HepG2 (cell line): ENCODE measurements around the gene SNF8. TPM values are rescaled to one million over a fixed set of nuclear protein-coding genes. Genes with fewer than 3 reads are reported as not detected.
A peak's percentile ranks its signal among the peaks of the same experiment; 100 is the strongest.

Experiments used
- NCOR1 ChIP-seq: fragments of 200-600 bp; sonication (generic); IDR thresholded peaks from 2 replicates; pipeline ENCODE4 v1.7.0; 2017; ENCODE audit warnings: antibody characterized with exemption, low read length, borderline replicate concordance
- ZBTB40 ChIP-seq, 2 experiments: fragments of 450-650 bp in 1 of 2; sonication (generic) in 1 of 2; formaldehyde crosslinking in 1 of 2; IDR thresholded peaks; 2 replicates each; pipeline versions ENCODE4 v1.6.1 to v1.8.0; 2016 to 2022; ENCODE audit warnings: antibody characterized with exemption in 1 of 2, mild to moderate bottlenecking in 1 of 2, missing genetic modification reagents in 1 of 2
- polyA plus RNA-seq, 8 experiments: library from polyadenylated mRNA; depleted of rRNA in 3 of 8; stranded (reverse) in 7 of 8; unstranded in 1 of 8; fragments of >200 nt; fragmentation: Illumina TruSeq in 4 of 8; extraction: Trizol in 4 of 8; gene quantifications; 2 replicates each; pipeline versions ENCODE4 v1.2.1 to v1.2.3, GENCODE V29; 2011 to 2016; ENCODE audit warnings: low read depth in 4 of 8, missing spikeins in 1 of 8, mixed read lengths in 1 of 8; ENCODE audit not compliant: insufficient read depth in 1 of 8
- total RNA-seq, 5 experiments: library from RNA; depleted of rRNA; stranded (reverse); fragments of >200 nt; fragmentation: Illumina TruSeq; extraction: Trizol; gene quantifications; 2 replicates each; pipeline ENCODE4 v1.2.3, GENCODE V29; 2016; ENCODE audit warnings: low read depth in 1 of 5
- TF ChIP-seq, protein P1 (sequence below): sonication (generic); formaldehyde crosslinking; IDR thresholded peaks from 2 replicates; pipeline ENCODE4 v1.4.0; 2020; ENCODE audit warnings: mild to moderate bottlenecking, missing genetic modification reagents

The SNF8 gene
- total and polyA plus RNA-seq, 2 of the 13 experiments (the other 11 are each of a cell fraction or from before 2014, with no cell fraction given) = 114 to 153 TPM

GRCh38 chr17:48944515-48945260 is at the start of gene SNF8 (continued):
- peak; percentile 77 for TF ChIP-seq ZBTB40 (IDR thresholded peaks at IDR 0.05)
- TF ChIP-seq ZBTB40 (CRISPR knock-in tag; IDR thresholded peaks at IDR 0.05) = peak; percentile 92
- 0 out of 2 replicates have a peak, but pooled peaks have one; percentile 9 for TF ChIP-seq NCOR1
- TF ChIP-seq, protein P1, sequence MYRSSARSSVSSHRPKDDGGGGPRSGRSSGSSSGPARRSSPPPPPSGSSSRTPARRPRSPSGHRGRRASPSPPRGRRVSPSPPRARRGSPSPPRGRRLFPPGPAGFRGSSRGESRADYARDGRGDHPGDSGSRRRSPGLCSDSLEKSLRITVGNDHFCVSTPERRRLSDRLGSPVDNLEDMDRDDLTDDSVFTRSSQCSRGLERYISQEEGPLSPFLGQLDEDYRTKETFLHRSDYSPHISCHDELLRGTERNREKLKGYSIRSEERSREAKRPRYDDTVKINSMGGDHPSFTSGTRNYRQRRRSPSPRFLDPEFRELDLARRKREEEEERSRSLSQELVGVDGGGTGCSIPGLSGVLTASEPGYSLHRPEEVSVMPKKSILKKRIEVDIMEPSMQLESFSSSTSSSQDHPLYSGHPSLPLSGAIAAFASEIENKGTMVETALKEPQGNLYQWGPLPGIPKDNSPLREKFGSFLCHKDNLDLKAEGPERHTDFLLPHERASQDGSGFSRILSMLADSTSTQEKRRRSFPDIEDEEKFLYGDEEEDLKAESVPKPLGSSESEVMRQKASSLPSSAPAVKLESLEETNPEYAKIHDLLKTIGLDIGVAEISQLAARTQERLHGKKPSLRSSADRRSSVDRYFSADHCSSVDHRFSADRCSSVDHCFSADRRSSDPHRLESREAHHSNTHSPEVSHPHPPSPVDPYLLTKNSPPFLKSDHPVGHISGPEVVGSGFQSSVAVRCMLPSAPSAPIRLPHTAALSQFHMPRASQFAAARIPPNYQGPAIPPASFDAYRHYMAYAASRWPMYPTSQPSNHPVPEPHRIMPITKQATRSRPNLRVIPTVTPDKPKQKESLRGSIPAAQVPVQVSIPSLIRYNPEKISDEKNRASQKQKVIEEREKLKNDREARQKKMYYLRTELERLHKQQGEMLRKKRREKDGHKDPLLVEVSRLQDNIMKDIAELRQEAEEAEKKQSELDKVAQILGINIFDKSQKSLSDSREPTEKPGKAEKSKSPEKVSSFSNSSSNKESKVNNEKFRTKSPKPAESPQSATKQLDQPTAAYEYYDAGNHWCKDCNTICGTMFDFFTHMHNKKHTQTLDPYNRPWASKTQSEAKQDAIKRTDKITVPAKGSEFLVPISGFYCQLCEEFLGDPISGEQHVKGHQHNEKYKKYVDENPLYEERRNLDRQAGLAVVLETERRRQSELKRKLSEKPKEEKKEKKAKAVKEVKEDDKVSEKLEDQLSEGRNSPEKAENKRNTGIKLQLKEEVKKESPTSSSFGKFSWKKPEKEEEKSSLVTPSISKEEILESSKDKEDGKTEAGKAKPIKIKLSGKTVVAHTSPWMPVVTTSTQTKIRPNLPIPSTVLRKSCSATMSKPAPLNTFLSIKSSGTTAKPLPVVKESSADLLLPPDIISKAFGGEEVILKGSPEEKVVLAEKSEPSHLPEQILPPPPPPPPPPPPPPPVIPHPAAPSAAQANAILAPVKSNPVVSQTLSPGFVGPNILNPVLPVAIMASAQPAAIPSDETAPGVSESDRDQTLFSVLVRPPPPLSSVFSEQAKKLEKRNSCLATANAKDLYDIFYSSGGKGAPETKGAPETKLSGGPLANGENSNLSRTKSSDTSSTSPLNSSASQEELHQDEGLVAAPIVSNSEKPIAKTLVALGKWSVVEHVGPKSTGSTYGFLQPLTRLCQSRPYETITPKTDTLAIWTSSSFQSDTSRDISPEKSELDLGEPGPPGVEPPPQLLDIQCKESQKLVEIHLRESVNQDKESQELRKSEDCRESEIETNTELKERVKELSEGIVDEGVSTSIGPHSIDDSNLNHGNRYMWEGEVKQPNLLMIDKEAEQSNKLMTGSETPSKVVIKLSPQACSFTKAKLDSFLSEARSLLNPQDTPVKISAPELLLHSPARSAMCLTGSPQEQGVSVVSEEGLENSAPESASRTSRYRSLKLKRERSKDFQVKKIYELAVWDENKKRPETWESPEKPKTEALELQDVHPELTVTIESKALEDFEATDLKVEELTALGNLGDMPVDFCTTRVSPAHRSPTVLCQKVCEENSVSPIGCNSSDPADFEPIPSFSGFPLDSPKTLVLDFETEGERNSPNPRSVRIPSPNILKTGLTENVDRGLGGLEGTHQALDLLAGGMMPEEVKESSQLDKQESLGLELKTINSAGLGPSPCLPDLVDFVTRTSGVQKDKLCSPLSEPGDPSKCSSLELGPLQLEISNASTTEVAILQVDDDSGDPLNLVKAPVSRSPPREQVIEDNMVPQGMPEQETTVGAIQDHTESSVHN (CRISPR knock-in tag) = peak; percentile 71; the same call in 1 of the 2 replicates
